Activated B cell treated with CpG ODN at 0.5 μM for 24 hours (primary cell): ENCODE results near the gene DUS2. TPM values are rescaled to one million over a fixed set of nuclear protein-coding genes. Genes with fewer than 3 reads are reported as not detected.

ENCODE experiments used
- ATAC-seq: fragments of 200-7000 bp; cut with Tn5 transposase; one replicate; pipeline ENCODE4 v1.10.0; 2021; ENCODE audit warnings: low read depth, mild to moderate bottlenecking, moderate library complexity
- CTCF ChIA-PET: fragments of 350-600 bp; sonication (Branson Sonifier 250); formaldehyde crosslinking; loops from one replicate; lab custom pipeline; 2021; ENCODE audit warnings: antibody characterized with exemption; lab: Charles Lee
- POLR2A ChIA-PET: fragments of 350-600 bp; sonication (Branson Sonifier 250); formaldehyde crosslinking; loops from one replicate; lab custom pipeline; 2021; ENCODE audit warnings: antibody characterized with exemption; lab: Charles Lee
- DNase-seq: peaks from one replicate; pipeline ENCODE4 v3.0.0; 2022
- H3K27ac Mint-ChIP-seq: one replicate; pipeline ENCODE4 v1.8.0; 2020; ENCODE audit warnings: mixed read lengths
- H3K27me3 Mint-ChIP-seq: one replicate; pipeline ENCODE4 v1.8.0; 2021; ENCODE audit warnings: mixed read lengths
- H3K36me3 Mint-ChIP-seq: one replicate; pipeline ENCODE4 v1.8.0; 2021; ENCODE audit warnings: low read depth, mixed read lengths
- H3K4me1 Mint-ChIP-seq: one replicate; pipeline ENCODE4 v1.8.0; 2021; ENCODE audit warnings: mixed read lengths
- H3K4me3 Mint-ChIP-seq: one replicate; pipeline ENCODE4 v1.8.0; 2020; ENCODE audit warnings: mild to moderate bottlenecking, mixed read lengths
- H3K9me3 Mint-ChIP-seq: one replicate; pipeline ENCODE4 v1.8.0; 2020; ENCODE audit warnings: mixed read lengths
- CTCF ChIP-seq: fragments of 200-600 bp; IDR thresholded peaks from one replicate; pipeline ENCODE4 v1.8.0; 2022; ENCODE audit warnings: antibody characterized with exemption, mild to moderate bottlenecking
- intact Hi-C: fragments of 100-400 bp; cut with micrococcal nuclease; formaldehyde crosslinking; loops from one replicate; pipeline ENCODE4 v1.15.1; 2024
- total RNA-seq: library from RNA; stranded (reverse); gene quantifications from 2 replicates; pipeline ENCODE4 v1.2.3, GENCODE V29; 2022

Gene DUS2
- total RNA-seq, result 54.2 and 62.0 TPM in 2 replicates

- peak within 1 kb of the TSS; percentile 99 for H3K4me3 Mint-ChIP-seq
- CTCF ChIA-PET, result interaction anchor here (1.1 to 1.9 kb wide), 7 partner anchors 17 to 206 kb away, joined by 5 to 6 read pairs (median 5); partner anchors contain the start of gene DPEP2
Observed at GRCh38 chr16:68022728-68023537, at the start of gene DUS2, which contains the start of gene DDX28. Gene DUS2 (plus strand): TSS chr16:68023284. CDS start chr16:68038024, 14,740 bp downstream. Gene DDX28 (minus strand): TSS chr16:68023232. CDS start chr16:68023202, 30 bp downstream.

GRCh38 chr16:67975321-67976105, 47.6 kb upstream of the DUS2 start:
- TF ChIP-seq CTCF, result no peak
- Mint-ChIP-seq H3K36me3 (no peaks in the 10 kb centered on the region), H3K27me3 (no peaks in the 10 kb centered on the region), H3K4me1 (peaks cover 8% of the 10 kb centered on the region), H3K27ac (no peak overlapping the region), H3K9me3 (no peaks in the 10 kb centered on the region), H3K4me3 (no peak overlapping the region)
- POLR2A ChIA-PET, result interaction anchor here (0.9 kb wide), 1 partner anchor 9 kb away, joined by 3 read pairs; no protein-coding TSS in a partner anchor
- ATAC-seq (no peak), DNase-seq (no peak)
- CTCF ChIA-PET, result no interaction called here
- intact Hi-C loops, result no loop called here

More at GRCh38 chr16:68022728-68023537, at the start of gene DUS2, which contains the start of gene DDX28:
- no peak for TF ChIP-seq CTCF
- intact Hi-C loops, result loop anchor here (1.0 kb wide), 6 partner anchors 17 to 130 kb away; partner anchors contain the start of genes PSKH1, PSMB10 and SLC12A4
- Mint-ChIP-seq H3K27me3 (no peaks in the 10 kb centered on the region), H3K4me1 (peaks cover 31% of the 10 kb centered on the region), H3K36me3 (peaks cover 44% of the 10 kb centered on the region), H3K27ac (peak within 1 kb of the TSS; percentile 97), H3K9me3 (no peaks in the 10 kb centered on the region)
- POLR2A ChIA-PET, result interaction anchor here (0.6 to 3.5 kb wide), 22 partner anchors 10 to 345 kb away, joined by 3 to 47 read pairs (median 6); partner anchors contain the start of genes DPEP2, NFATC3, PSKH1 and PSMB10
- DNase-seq (peak; percentile 97), ATAC-seq (peak; percentile 93)

GRCh38 chr16:67976205-67976604, 46.9 kb upstream of the DUS2 start:
- Mint-ChIP-seq H3K9me3 (no peaks in the 10 kb centered on the region), H3K27me3 (no peaks in the 10 kb centered on the region), H3K4me3 (no peak overlapping the region), H3K36me3 (no peaks in the 10 kb centered on the region), H3K4me1 (peaks cover 8% of the 10 kb centered on the region), H3K27ac (no peak overlapping the region)
- no peak for DNase-seq
- ChIA-PET POLR2A (no interaction called here), CTCF (no interaction called here)
- no peak for ATAC-seq
- TF ChIP-seq CTCF, result no peak
- intact Hi-C loops, result no loop called here

GRCh38 chr16:67977005-67977404, 46.1 kb upstream of the DUS2 start:
- Mint-ChIP-seq H3K9me3 (no peaks in the 10 kb centered on the region), H3K36me3 (no peaks in the 10 kb centered on the region), H3K27me3 (no peaks in the 10 kb centered on the region), H3K27ac (no peak overlapping the region), H3K4me1 (peaks cover 8% of the 10 kb centered on the region), H3K4me3 (no peak overlapping the region)
- ChIA-PET CTCF (no interaction called here), POLR2A (interaction anchor here (0.6 kb wide), 1 partner anchor 59 kb away, joined by 3 read pairs; no protein-coding TSS in a partner anchor)
- ATAC-seq, result no peak
- no peak for TF ChIP-seq CTCF
- no peak for DNase-seq
- intact Hi-C loops, result no loop called here
